Lung microvascular endothelial cell (primary cell): Measurements from ENCODE around the gene GNB5. TPM values are rescaled to one million over a fixed set of nuclear protein-coding genes. Genes with fewer than 3 reads are reported as not detected.

Source experiments
- DNase-seq, 2 donors: peaks; one replicate each; pipeline versions ENCODE4 v3.0.0 to v3.0.0-alpha.2; 2010; ENCODE audit warnings: low read depth in 2 of 2
- total RNA-seq: library from RNA; depleted of rRNA; stranded (reverse); fragments of >200 nt; gene quantifications from 2 replicates; pipeline ENCODE4 v1.2.1, GENCODE V29; 2014

Gene GNB5
- total RNA-seq, 1 donor from 2014 or later = 39.1 TPM

GRCh38 chr15:52144656-52145178 is 46.5 kb downstream of the GNB5 start:
- peak; percentile 31 to 66 for DNase-seq

DNA sequence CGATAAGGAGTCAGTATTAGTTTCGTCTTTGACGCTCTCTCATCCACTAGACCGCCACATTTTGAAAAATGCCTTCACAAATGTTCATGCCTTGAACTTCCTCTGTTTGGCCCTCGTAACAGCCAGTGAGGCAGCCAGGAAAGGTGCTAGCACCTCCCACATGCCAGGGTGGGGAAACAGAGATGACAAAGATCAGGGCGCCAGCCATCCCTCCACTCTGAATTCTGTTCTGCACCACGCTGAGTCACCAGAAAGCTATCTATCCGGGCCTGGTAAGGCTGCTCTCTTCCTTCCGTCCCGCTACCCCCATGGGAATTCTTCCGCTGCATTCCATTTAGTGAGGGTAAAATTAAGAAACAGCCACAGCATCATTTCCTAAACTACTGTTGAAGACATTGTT is 47.3 kb downstream of the GNB5 start:
- DNase-seq = peak; percentile 73 to 85

GRCh38 chr15:52140646-52141045 is 50.5 kb downstream of the GNB5 start:
- no peak for DNase-seq

DNA sequence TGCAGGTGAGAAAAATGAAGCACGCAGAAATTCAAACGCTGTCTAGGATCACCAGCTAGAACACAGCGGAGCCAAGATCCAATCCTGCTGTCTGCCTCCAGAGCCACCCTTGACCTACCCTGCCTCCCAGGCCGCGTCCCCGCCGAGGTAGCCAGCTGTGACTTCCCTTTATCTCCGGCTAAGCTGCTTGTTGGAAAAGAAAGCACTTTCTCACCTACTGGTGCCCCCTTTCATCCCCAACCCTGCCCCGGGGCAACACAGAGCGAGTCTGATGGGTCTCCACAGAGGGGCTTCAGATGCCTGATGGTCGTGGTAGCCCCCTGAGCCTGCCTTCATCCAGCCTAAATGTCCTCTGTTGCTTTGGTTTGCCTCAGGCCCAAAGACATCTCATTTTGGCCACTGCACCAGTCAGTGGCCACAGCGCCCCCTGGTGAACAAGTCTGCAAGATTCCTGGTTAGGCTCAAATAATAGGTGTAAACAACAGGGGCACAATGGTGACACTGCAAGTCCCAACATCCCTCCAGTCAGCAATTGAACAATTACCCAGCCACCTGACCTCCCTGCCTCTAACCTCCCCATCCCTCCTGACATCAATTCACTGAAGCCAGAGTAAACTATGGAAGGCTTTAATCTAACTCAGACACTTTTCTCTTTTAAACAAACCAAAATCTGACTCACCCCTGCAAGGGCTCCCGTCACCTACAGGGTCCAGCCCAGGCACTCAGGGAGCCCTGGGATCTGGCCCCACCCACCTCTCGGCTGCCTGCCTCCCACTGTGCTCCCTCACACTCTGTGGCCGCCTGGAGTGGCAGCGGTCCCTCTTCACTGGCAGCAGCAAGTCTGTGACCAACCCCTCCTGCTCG is 51.4 kb downstream of the GNB5 start:
- DNase-seq = peak; percentile 75 to 87

DNA sequence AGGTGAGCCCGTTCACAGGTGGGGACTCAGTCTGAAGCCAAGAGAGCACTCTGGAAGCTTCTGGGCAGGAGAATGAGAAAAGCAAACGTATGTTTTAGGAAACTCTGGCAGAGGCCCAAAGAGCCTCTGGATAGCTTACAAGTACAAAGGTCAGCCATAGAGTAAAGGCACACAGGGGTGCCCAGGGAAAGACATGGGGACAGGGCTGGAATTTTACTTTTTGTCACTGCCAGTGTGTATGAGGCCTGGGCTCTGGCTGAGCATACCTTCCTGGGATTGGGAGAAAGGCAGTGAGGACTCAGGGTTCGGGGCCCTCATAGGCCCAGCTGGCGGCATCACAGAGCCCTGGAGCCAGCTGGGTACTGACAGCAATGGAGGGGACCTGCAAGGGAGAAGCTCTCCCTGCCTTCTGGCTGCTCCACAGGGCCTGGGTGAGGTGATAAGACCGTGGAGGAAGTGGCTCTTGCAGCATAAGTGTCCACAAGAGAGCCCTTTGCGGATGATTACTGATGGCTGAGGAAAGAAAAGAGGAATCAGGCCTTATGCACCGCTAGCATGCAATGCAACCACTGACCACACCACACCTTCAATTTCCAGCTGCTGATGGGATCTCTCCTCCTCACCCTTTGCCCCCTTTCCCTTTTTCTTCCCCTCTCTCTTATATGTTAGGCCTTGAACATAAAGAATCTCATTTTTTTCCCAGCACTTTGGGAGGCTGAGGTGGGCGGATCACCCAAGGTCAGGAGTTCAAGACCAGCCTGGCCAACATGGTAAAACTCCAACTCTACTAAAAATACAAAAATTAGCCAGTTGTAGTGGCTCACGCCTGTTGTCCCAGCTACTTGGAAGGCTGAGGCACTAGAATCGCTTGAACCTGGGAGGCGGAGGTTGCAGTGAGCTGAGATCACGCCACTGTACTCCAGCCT is 53.5 kb downstream of the GNB5 start:
- no peak for DNase-seq

DNA sequence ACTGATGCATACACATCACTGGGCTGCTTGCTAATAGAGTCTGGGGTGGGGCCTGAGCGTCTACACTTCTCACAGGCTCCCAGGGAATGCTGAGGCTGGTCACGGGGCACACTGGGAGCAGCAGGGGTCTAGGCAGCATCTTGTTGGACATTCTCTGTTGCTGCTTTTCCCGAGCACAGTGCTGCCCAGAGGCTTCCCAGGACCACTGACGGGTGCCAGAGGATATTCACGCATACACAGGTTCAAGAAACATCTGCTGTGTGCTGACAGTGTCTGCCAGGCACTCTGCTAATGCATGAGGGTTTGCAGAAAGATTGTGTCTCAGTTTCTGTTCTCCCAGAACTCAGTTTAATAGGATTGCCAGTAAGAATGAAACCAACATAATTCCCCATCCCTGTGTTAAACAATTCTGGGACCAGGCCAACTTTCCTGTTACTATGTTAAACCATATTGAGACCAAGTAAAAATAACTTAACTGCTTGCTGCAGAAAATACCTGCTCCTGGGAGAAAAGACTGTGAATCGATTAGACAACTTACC is 54.7 kb downstream of the GNB5 start:
- DNase-seq = peak in 1 of 2 donors; percentile 58

- DNase-seq = no peak
Observed at GRCh38 chr15:52134502-52135144, 56.6 kb downstream of the GNB5 start.

DNA sequence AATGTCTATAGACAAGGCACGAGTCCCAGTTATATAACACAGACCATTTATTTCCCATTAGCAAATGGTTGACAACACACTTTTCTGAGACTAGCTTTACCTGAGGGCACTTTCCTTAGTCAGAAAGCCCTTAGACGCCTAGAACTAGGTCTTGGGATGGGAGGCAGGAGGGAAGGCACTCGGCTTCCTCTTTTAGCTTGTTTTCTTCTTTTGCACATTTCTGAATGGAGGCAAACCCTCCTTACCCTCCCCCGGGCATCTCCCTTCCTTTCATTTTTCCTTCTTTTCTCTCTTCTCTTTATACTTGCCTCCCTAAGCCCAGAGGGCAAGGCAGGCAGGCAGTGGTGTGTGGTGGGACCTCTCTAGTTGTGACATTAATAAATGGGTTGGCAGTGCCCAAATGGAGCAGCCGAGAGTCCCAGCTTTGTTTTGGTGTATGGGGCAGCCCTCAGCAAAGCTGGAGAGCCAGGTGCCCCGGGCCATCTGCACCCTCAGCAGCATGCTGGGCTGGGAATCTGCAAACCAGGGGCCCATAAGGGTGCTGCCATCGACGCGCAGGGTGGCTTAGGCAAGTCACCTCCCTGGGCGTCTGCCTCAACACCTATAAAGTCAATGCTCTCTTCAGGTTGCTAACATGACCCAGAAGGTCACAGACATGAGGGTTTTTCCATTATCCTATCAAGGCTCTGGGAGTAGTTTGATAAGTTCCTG is 57.5 kb downstream of the GNB5 start:
- DNase-seq = no peak

GRCh38 chr15:52132066-52132465 is 59.1 kb downstream of the GNB5 start:
- DNase-seq = no peak

DNA sequence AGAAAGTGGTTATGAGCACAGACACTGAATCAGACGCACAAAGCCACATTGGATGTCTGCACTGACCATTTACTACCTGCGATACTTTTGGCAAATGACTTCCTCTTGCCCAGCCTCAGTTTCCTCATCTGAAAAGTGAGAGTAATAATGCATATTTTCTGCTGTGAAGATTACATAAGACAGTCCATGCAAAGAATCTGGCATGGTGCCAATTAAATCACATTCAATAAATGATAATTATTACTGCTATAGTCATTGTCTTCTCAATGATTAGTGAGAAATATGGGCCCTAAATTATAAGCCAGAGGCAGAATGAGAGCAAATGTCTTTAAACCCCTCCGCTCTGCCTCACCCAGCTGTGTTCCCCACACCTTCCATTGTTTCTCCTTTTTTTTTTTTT is 62.6 kb downstream of the GNB5 start:
- DNase-seq = no peak

GRCh38 chr15:52124270-52124880 is 66.8 kb downstream of the GNB5 start:
- peak; percentile 44 to 86 for DNase-seq

DNA sequence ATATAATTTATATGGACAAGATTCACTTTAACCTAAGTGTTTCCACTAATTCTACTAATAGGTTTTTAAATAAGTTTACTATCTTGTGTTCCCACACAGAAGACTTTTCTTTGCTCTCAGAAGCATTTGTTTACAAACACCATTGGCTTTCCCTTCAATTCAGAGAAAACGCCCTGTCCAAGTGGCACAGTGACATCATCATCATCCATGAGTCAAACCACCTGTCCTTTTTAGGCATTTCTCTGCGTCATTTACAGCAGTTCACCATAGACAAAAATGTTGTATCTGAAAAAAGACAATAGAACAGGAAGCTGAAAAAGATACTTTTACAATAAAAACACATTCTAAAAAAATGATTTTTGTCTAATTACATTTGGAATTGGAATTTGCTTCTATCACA is 69.3 kb downstream of the GNB5 start:
- peak; percentile 35 to 64 for DNase-seq

DNA sequence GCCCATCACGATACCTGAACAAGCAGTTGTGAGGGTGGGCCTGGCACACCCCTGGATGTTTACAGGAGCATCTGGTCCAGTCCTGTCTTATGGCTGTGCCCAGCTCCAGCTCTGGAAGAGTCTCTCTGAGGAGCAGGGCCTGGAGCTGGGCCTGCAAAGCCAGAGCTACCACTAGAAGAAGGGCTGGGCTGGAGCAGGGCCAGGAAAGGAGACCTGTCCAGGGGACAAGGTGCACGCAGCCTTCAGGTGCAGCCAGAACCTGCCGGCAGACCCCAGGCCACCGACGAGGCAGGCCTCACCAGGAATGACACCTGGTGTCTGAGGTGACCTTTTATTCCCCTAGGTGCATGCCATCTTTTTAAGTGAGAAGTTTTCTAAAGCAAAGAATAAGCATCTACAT is 70.2 kb downstream of the GNB5 start:
- DNase-seq = no peak

DNA sequence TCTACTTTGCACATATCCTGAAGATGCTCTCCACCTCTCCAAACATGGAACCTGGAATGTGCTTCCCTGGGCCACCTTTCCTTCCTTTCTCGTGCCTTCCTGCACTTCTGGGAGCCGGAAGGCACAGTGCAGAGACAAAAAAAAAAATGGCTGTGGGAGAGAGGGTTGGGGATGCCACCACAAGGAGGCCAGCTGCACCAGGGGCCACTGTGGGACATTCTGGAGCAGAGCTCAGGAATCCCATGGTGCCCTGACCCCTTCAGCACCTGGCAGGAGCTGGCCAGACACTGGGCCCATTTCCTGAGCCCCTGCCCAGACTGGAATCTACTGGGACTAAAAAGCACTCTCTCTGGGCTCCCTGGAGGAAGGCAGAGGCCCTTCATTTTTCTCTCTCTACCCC is 70.7 kb downstream of the GNB5 start:
- DNase-seq = no peak

DNA sequence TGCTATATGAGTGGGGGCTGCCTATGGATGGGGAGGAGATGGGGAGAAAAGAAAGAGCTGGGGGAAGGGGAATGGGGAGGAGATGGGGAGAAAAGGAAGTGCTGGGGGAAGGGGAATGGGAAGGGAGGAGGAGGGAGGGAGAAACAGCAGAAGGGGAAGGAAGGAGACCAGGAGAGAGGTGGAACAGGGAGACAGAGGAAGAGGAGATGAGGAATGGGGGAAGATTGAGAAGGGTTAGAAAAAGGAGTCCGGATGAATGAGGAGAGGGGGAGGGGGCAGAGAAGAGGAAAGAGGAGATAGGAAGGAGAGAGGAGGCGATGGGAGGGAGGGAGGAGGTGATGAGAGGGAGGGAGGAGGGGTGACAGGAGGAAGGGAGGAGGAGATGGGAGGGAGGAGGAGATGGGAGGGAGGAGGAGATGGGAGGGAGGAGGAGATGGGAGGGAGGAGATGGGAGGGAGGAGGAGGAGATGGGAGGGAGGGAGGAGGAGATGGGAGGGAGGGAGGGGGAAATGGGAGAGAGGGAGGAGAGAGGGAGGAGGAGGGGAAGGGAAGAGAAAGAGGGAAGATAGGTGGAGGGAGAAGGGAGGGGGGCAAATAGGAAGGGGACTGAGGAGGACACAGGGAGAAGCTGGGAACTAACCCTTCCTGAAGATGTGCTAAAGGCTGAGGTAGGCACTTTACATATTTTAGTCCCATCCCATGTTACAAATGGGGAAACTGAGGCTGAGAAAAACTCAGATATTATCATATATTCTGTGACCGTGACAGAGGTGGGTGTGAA is 72.0 kb downstream of the GNB5 start:
- DNase-seq = no peak

DNA sequence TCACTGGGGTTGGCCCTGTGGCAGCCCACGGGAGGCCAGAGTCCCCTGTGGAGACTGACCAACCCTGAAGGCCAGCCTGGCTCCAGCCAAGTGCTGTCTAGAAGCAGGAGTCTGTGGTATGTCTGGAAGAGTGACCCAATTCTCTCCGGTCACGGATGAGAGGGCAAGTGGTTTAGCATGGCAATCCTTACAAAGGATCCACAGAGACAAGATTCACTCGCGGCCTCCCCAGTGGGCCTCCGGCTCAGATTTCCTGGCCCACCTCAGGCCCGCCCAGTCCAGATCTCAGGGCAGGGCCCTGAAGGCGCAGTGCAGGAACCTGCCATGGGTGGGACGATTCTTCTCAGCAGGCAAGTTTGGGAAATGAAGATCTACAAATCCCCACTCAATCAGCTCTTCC is 73.6 kb downstream of the GNB5 start:
- DNase-seq = no peak

DNA sequence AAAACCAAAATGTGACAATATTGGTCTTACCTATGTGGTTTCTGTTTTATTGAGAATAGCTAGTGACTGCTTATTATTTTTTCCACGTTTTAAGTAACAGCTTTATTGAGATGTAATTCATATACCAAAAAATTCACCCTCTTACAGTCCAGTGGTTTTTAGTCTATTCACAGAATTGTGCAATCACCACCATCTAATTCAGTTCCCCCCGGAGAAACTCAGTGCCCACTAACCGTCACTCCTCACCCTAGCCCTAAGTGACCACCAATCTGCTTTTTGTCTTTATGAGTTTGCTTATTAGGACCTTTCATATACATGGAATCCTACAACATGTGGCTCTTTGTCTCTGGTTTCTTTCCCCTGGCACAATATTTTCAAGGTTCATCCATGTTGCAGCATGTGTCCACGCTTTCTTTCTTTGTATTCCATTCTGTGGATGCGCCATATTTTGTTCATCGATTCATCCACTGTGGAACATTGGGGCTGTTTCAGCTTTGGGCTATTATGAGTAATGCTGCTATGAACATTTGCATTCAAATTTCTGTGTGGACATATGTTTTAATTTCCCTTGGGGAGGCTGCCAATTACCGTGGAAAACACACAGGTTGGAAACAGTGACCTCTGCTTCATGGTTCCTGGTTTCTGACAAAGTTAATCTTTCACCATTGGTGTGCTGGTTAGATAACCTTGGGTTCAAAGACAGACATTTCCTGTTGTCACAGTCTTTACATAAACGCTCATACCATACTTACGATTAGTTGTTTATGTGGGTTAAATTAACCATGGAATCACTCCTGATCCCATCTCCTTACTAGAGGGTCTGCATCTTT is 75.4 kb downstream of the GNB5 start:
- DNase-seq = peak; percentile 63 to 97

- peak in 1 of 2 donors; percentile 90 for DNase-seq
Observed at GRCh38 chr15:52114261-52115055, 76.7 kb downstream of the GNB5 start.
